Endodermal cell (in vitro differentiated cells): ENCODE data around the gene EEF1B2. TPM values are rescaled to one million over a fixed set of nuclear protein-coding genes. Genes with fewer than 3 reads are reported as not detected.

Experiments
- DNase-seq: peaks from one replicate; pipeline ENCODE4 v3.0.0-alpha.2; 2017
- H3K27ac ChIP-seq: 2 replicates; pipeline ENCODE4 v1.5.1; 2013; ENCODE audit warnings: mild to moderate bottlenecking, low read depth, low read length, moderate library complexity
- H3K27me3 ChIP-seq: 2 replicates; pipeline ENCODE4 v1.6.1; 2013; ENCODE audit warnings: mild to moderate bottlenecking, low read length, moderate library complexity; ENCODE audit not compliant: insufficient read depth, control insufficient read depth, poor library complexity, severe bottlenecking
- H3K36me3 ChIP-seq: 2 replicates; pipeline ENCODE4 v1.7.0; 2013; ENCODE audit warnings: mild to moderate bottlenecking, low read length, moderate library complexity; ENCODE audit not compliant: control insufficient read depth, insufficient read depth
- H3K4me1 ChIP-seq: one replicate; pipeline ENCODE4 v1.7.0; 2013; ENCODE audit warnings: low read length; ENCODE audit not compliant: control insufficient read depth, insufficient read depth
- H3K4me3 ChIP-seq: 2 replicates; pipeline ENCODE4 v1.5.1; 2013; ENCODE audit warnings: mild to moderate bottlenecking, low read length, moderate library complexity
- H3K9ac ChIP-seq: 2 replicates; pipeline ENCODE4 v1.6.1; 2013; ENCODE audit warnings: mild to moderate bottlenecking, low read length, moderate library complexity; ENCODE audit not compliant: poor library complexity, severe bottlenecking; ENCODE audit errors: extremely low read depth
- H3K9me3 ChIP-seq: 2 replicates; pipeline ENCODE4 v1.6.1; 2013; ENCODE audit warnings: mild to moderate bottlenecking, low read length, moderate library complexity; ENCODE audit not compliant: control insufficient read depth
- H3K27ac Mint-ChIP-seq: 2 replicates; pipeline ENCODE4 v1.8.0; 2020; ENCODE audit warnings: mixed read lengths
- H3K27me3 Mint-ChIP-seq: 2 replicates; pipeline ENCODE4 v1.8.0; 2021; ENCODE audit warnings: mild to moderate bottlenecking, mixed read lengths; ENCODE audit not compliant: insufficient read depth
- H3K36me3 Mint-ChIP-seq: 2 replicates; pipeline ENCODE4 v1.8.0; 2020; ENCODE audit warnings: low read depth, mixed read lengths
- H3K4me1 Mint-ChIP-seq: 2 replicates; pipeline ENCODE4 v1.8.0; 2020; ENCODE audit warnings: mixed read lengths
- H3K4me3 Mint-ChIP-seq: 2 replicates; pipeline ENCODE4 v1.8.0; 2020; ENCODE audit warnings: mild to moderate bottlenecking, moderate library complexity, mixed read lengths
- H3K9me3 Mint-ChIP-seq: 2 replicates; pipeline ENCODE4 v1.8.0; 2020; ENCODE audit warnings: mild to moderate bottlenecking, mixed read lengths
- WGBS, 2 experiments: methylation state at CpG; one replicate each; pipeline versions ENCODE4 v1.1.5 to v1.1.7; 2013; ENCODE audit warnings: missing lambda C conversion rate in 2 of 2, mixed read lengths in 1 of 2; ENCODE audit not compliant: insufficient coverage in 1 of 2, insufficient read length in 1 of 2; 5-methylcytosine and 5-hydroxymethylcytosine counted together
- total RNA-seq, 2 donors: library from RNA; stranded (reverse); fragmentation: NEBNext Ultra II Directional in 1 of 2; extraction: Animal tissue kit (Norgen Biotek cat#: 25700) in 1 of 2; gene quantifications; 2 replicates in 1 of 2; 3 replicates in 1 of 2; pipeline ENCODE4 v1.2.1, GENCODE V29; 2021
- TF ChIP-seq, protein P1 (sequence below): fragments of 200-600 bp; sonication (generic); conservative IDR thresholded peaks from 2 replicates; pipeline ENCODE4 v1.5.0; 2021; ENCODE audit warnings: antibody characterized with exemption, mild to moderate bottlenecking

EEF1B2 gene
- total RNA-seq, 2 donors from 2014 or later: 518 to 562 TPM

DNA sequence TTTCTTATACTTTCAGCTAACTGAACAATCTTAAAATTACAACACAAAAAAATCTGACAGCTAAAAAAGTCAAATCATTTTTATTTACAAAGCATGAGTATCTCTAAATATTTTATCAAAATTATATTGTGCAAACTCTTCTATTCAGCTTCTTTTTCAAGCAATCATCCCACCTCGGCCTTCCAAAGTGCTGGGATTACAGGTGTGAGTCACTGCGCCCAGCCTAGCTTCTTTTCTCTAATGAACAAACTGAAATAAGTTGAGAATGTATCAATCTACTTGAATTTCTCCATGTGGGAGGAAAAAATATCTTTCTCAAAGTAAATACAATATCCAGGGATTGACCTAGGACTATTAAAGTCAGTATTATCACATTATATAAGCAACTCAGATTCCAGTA lies 15.3 kb upstream of the EEF1B2 start:
- no peak overlapping the region for H3K27ac Mint-ChIP-seq
- Histone ChIP-seq H3K27ac (no peak overlapping the region), H3K4me1 (no peaks in the 10 kb centered on the region), H3K36me3 (peaks cover 90% of the 10 kb centered on the region), H3K27me3 (no peaks in the 10 kb centered on the region), H3K4me3 (no peak overlapping the region), H3K9me3 (no peaks in the 10 kb centered on the region), H3K9ac (no peak overlapping the region)
- H3K9me3 Mint-ChIP-seq: no peaks in the 10 kb centered on the region
- DNase-seq: no peak
- peaks cover under 1% of the 10 kb centered on the region for H3K4me1 Mint-ChIP-seq
- no peaks in the 10 kb centered on the region for H3K27me3 Mint-ChIP-seq
- 95% methylated on average over 2 of the region's 2 CpGs; no CpG with 5 or more reads in 1 of the 2 experiments for WGBS, 2 experiments
- TF ChIP-seq, protein P1, sequence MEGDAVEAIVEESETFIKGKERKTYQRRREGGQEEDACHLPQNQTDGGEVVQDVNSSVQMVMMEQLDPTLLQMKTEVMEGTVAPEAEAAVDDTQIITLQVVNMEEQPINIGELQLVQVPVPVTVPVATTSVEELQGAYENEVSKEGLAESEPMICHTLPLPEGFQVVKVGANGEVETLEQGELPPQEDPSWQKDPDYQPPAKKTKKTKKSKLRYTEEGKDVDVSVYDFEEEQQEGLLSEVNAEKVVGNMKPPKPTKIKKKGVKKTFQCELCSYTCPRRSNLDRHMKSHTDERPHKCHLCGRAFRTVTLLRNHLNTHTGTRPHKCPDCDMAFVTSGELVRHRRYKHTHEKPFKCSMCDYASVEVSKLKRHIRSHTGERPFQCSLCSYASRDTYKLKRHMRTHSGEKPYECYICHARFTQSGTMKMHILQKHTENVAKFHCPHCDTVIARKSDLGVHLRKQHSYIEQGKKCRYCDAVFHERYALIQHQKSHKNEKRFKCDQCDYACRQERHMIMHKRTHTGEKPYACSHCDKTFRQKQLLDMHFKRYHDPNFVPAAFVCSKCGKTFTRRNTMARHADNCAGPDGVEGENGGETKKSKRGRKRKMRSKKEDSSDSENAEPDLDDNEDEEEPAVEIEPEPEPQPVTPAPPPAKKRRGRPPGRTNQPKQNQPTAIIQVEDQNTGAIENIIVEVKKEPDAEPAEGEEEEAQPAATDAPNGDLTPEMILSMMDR: no peak
- peaks cover 80% of the 10 kb centered on the region for H3K36me3 Mint-ChIP-seq
- H3K4me3 Mint-ChIP-seq: no peak overlapping the region

DNA sequence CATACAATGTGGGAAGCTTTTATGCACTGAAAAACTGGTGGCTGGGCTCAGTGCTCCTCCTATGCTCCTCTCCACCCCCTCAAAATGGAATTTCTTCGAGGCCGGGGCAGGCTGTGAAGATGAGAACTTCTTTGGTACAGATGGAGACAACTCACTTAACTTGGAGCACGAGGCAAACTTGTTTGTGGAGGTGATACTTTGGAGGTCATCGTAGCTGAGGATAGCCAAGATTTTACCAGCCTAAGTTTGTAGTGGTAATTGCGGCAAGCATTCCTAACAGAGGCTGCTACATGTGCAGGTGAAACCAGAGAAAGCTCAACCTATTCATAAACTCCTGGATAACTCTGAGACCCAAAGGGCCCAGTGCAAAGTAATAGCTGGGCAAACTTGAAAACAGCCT lies 14.0 kb upstream of the EEF1B2 start:
- H3K4me3 Mint-ChIP-seq: no peak overlapping the region
- no peak for DNase-seq
- 89 to 95% methylated on average over 3 to 5 of the region's 5 CpGs for WGBS, 2 experiments
- H3K4me1 Mint-ChIP-seq: peaks cover 12% of the 10 kb centered on the region
- Histone ChIP-seq H3K36me3 (peaks cover 85% of the 10 kb centered on the region), H3K4me3 (no peak overlapping the region), H3K27ac (no peak overlapping the region), H3K27me3 (no peaks in the 10 kb centered on the region), H3K9me3 (no peaks in the 10 kb centered on the region), H3K4me1 (no peaks in the 10 kb centered on the region), H3K9ac (no peak overlapping the region)
- H3K9me3 Mint-ChIP-seq: no peaks in the 10 kb centered on the region
- TF ChIP-seq, protein P1: no peak
- peak overlapping the region; percentile 55 for H3K27ac Mint-ChIP-seq
- H3K36me3 Mint-ChIP-seq: peaks cover 77% of the 10 kb centered on the region
- no peaks in the 10 kb centered on the region for H3K27me3 Mint-ChIP-seq

DNA sequence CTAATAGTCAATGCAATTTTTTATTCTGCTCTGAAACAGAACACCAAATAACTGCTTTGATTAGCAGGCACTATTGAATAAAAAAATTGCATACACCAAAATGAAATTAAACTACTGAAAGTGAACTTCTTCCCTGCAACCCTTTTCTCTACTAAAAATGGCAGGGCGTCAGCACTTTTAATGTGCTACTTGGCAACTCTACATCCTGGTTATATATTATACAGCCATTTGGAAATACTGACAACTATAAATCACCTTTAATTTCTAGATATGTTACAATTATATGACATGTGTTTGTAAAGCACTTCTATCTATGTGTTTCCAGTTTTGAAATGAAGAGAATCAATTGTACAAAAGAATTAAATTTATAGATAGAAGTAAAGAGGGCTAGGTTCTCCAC lies 10.4 kb upstream of the EEF1B2 start:
- Histone ChIP-seq H3K27me3 (no peaks in the 10 kb centered on the region), H3K4me3 (no peak overlapping the region), H3K4me1 (no peaks in the 10 kb centered on the region), H3K27ac (no peak overlapping the region), H3K36me3 (peaks cover 62% of the 10 kb centered on the region), H3K9me3 (no peaks in the 10 kb centered on the region), H3K9ac (no peak overlapping the region)
- Mint-ChIP-seq H3K27ac (no peak overlapping the region), H3K27me3 (no peaks in the 10 kb centered on the region), H3K9me3 (no peaks in the 10 kb centered on the region), H3K4me3 (no peak overlapping the region), H3K36me3 (peaks cover 55% of the 10 kb centered on the region), H3K4me1 (peaks cover 25% of the 10 kb centered on the region)
- no peak for DNase-seq
- TF ChIP-seq, protein P1: no peak
- 93% methylated on average over 1 of the region's 1 CpG; no CpG with 5 or more reads in 1 of the 2 experiments for WGBS, 2 experiments
